ENCODE data around the gene ASB18. TPM values are rescaled to one million over a fixed set of nuclear protein-coding genes. Genes with fewer than 3 reads are reported as not detected.

Gene ASB18
- total and polyA plus RNA-seq, 2 of the 13 experiments (the other 11 are each of a cell fraction or from before 2014, with no cell fraction given), result not detected

DNA sequence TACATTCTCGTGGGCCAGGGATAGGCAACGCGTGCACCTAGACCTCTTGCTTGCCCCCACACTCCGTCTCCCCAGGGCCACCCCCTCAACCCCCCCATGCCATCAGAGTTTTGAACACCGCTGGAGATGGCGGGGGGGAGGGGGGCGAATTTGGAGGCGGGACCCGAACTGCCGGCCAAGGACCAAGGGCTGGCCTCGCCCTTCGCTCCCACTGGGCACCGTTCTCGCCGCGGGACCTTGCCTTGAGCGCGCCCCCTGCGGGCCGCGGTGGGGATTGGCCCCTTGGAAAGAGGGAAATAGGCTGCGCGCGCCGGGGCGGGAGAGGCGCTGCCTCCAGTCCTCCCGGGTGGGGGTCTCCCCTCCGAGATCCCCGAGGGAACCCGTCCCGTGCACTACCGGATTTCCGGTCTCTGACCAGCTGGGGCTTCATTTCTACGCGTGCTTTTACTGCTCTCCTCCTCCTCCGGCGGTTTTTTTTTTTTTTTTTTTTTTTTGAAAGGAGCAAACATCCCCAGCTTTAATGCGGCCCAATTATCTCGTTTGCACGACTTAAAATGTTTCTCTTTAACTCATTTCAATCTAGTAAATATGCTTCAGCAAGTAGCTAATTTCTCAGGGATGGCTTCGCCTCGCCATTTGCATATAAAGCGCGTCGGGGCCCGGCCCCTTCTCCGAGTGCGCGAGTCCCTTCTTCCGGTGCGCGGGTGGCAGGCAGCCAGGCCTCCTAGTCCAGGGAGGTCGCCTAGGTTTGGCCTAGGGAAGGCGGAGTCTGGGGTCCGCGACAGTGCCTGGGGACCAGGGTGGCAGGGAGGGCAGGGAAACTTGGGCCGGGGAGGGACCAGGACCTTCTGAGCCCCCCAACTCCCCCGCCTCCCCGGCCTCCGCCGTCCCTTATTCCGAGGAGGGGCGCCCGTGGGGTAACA lies 86.0 kb downstream of the ASB18 start (continued):
- TF ChIP-seq MEIS1 (CRISPR knock-in tag; IDR thresholded peaks at IDR 0.05; ENCODE audit: borderline replicate concordance) (no peak), NR2F6 (IDR thresholded peaks at IDR 0.05) (no peak), NR2F6 (CRISPR knock-in tag; IDR thresholded peaks at IDR 0.05) (no peak), FOXC1 (CRISPR knock-in tag; IDR thresholded peaks at IDR 0.05; ENCODE audit: borderline replicate concordance) (no peak), ZNF672 (CRISPR knock-in tag; IDR thresholded peaks at IDR 0.05) (no peak), ZNF333 (CRISPR knock-in tag; IDR thresholded peaks at IDR 0.05; ENCODE audit: borderline replicate concordance) (0 out of 2 replicates have a peak, but pooled peaks have one; percentile 34), HNRNPK (IDR thresholded peaks at IDR 0.05; ENCODE audit: low read depth, low read length, poor library complexity, severe bottlenecking) (peak; percentile 94), HMG20A (CRISPR knock-in tag; IDR thresholded peaks at IDR 0.05; ENCODE audit: borderline replicate concordance) (no peak), BORCS8-MEF2B (CRISPR knock-in tag; IDR thresholded peaks at IDR 0.05) (no peak), ZNF329 (CRISPR knock-in tag; IDR thresholded peaks at IDR 0.05; ENCODE audit: low read depth) (no peak), ZNF605 (CRISPR knock-in tag; IDR thresholded peaks at IDR 0.05) (no peak), ZSCAN21 (CRISPR knock-in tag; IDR thresholded peaks at IDR 0.05; ENCODE audit: borderline replicate concordance) (no peak), ZBTB7B (CRISPR knock-in tag; IDR thresholded peaks at IDR 0.05) (no peak), ZNF383 (CRISPR knock-in tag; IDR thresholded peaks at IDR 0.05; ENCODE audit: borderline replicate concordance) (0 out of 2 replicates have a peak, but pooled peaks have one; percentile 47), AGO1 (IDR thresholded peaks at IDR 0.05; ENCODE audit: low read depth, low read length, poor library complexity, severe bottlenecking) (no peak), ZNF629 (CRISPR knock-in tag; conservative IDR thresholded peaks at IDR 0.05) (no peak)
- TF ChIP-seq, protein P1, sequence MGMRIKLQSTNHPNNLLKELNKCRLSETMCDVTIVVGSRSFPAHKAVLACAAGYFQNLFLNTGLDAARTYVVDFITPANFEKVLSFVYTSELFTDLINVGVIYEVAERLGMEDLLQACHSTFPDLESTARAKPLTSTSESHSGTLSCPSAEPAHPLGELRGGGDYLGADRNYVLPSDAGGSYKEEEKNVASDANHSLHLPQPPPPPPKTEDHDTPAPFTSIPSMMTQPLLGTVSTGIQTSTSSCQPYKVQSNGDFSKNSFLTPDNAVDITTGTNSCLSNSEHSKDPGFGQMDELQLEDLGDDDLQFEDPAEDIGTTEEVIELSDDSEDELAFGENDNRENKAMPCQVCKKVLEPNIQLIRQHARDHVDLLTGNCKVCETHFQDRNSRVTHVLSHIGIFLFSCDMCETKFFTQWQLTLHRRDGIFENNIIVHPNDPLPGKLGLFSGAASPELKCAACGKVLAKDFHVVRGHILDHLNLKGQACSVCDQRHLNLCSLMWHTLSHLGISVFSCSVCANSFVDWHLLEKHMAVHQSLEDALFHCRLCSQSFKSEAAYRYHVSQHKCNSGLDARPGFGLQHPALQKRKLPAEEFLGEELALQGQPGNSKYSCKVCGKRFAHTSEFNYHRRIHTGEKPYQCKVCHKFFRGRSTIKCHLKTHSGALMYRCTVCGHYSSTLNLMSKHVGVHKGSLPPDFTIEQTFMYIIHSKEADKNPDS (CRISPR knock-in tag; IDR thresholded peaks at IDR 0.05), result no peak
- TF ChIP-seq, protein P2, sequence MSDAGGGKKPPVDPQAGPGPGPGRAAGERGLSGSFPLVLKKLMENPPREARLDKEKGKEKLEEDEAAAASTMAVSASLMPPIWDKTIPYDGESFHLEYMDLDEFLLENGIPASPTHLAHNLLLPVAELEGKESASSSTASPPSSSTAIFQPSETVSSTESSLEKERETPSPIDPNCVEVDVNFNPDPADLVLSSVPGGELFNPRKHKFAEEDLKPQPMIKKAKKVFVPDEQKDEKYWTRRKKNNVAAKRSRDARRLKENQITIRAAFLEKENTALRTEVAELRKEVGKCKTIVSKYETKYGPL (CRISPR knock-in tag; IDR thresholded peaks at IDR 0.05), result no peak
- TF ChIP-seq, protein P3, sequence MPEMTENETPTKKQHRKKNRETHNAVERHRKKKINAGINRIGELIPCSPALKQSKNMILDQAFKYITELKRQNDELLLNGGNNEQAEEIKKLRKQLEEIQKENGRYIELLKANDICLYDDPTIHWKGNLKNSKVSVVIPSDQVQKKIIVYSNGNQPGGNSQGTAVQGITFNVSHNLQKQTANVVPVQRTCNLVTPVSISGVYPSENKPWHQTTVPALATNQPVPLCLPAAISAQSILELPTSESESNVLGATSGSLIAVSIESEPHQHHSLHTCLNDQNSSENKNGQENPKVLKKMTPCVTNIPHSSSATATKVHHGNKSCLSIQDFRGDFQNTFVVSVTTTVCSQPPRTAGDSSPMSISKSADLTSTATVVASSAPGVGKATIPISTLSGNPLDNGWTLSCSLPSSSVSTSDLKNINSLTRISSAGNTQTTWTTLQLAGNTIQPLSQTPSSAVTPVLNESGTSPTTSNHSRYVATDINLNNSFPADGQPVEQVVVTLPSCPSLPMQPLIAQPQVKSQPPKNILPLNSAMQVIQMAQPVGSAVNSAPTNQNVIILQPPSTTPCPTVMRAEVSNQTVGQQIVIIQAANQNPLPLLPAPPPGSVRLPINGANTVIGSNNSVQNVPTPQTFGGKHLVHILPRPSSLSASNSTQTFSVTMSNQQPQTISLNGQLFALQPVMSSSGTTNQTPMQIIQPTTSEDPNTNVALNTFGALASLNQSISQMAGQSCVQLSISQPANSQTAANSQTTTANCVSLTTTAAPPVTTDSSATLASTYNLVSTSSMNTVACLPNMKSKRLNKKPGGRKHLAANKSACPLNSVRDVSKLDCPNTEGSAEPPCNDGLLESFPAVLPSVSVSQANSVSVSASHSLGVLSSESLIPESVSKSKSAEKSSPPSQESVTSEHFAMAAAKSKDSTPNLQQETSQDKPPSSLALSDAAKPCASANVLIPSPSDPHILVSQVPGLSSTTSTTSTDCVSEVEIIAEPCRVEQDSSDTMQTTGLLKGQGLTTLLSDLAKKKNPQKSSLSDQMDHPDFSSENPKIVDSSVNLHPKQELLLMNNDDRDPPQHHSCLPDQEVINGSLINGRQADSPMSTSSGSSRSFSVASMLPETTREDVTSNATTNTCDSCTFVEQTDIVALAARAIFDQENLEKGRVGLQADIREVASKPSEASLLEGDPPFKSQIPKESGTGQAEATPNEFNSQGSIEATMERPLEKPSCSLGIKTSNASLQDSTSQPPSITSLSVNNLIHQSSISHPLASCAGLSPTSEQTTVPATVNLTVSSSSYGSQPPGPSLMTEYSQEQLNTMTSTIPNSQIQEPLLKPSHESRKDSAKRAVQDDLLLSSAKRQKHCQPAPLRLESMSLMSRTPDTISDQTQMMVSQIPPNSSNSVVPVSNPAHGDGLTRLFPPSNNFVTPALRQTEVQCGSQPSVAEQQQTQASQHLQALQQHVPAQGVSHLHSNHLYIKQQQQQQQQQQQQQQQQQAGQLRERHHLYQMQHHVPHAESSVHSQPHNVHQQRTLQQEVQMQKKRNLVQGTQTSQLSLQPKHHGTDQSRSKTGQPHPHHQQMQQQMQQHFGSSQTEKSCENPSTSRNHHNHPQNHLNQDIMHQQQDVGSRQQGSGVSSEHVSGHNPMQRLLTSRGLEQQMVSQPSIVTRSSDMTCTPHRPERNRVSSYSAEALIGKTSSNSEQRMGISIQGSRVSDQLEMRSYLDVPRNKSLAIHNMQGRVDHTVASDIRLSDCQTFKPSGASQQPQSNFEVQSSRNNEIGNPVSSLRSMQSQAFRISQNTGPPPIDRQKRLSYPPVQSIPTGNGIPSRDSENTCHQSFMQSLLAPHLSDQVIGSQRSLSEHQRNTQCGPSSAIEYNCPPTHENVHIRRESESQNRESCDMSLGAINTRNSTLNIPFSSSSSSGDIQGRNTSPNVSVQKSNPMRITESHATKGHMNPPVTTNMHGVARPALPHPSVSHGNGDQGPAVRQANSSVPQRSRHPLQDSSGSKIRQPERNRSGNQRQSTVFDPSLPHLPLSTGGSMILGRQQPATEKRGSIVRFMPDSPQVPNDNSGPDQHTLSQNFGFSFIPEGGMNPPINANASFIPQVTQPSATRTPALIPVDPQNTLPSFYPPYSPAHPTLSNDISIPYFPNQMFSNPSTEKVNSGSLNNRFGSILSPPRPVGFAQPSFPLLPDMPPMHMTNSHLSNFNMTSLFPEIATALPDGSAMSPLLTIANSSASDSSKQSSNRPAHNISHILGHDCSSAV (CRISPR knock-in tag; IDR thresholded peaks at IDR 0.05; ENCODE audit: borderline replicate concordance), result no peak
